Esophagus muscularis mucosa (tissue), 4 donors: ENCODE results near the gene EPHA2. TPM values are rescaled to one million over a fixed set of nuclear protein-coding genes. Genes with fewer than 3 reads are reported as not detected.

Experiments
- DNase-seq: peaks from one replicate; pipeline ENCODE4 v3.0.0-alpha.2; 2017; ENCODE audit errors: extremely low spot score
- H3K27ac ChIP-seq, 4 donors: fragments of 200-600 bp; sonication (generic); replicated peaks in 1 of 4; 1 replicate in 3 of 4; 2 replicates in 1 of 4; pipeline ENCODE4 v1.5.1; 2016 to 2019; ENCODE audit warnings: mild to moderate bottlenecking in 1 of 4
- H3K27me3 ChIP-seq, 4 donors: fragments of 200-600 bp; sonication (generic); one replicate each; pipeline versions ENCODE4 v1.5.1 to v1.6.0; 2016 to 2019
- H3K36me3 ChIP-seq, 4 donors: fragments of 200-600 bp; sonication (generic); one replicate each; pipeline ENCODE4 v1.5.1; 2016 to 2019
- H3K4me1 ChIP-seq, 4 donors: fragments of 200-600 bp; sonication (generic); one replicate each; pipeline ENCODE4 v1.5.1; 2016 to 2019
- H3K4me3 ChIP-seq, 4 donors: fragments of 200-600 bp; sonication (generic); 1 replicate in 2 of 4; 2 replicates in 2 of 4; pipeline ENCODE4 v1.5.1; 2016 to 2019; ENCODE audit warnings: mild to moderate bottlenecking in 4 of 4, moderate library complexity in 1 of 4
- H3K9me3 ChIP-seq, 4 donors: fragments of 200-600 bp; sonication (generic); 1 replicate in 3 of 4; 2 replicates in 1 of 4; pipeline ENCODE4 v1.5.1; 2016 to 2019
- CTCF ChIP-seq, 3 experiments: fragments of 200-600 bp in 2 of 3; fragments of 450-650 bp in 1 of 3; sonication (generic) in 2 of 3; IDR thresholded peaks; one replicate each; pipeline ENCODE4 v1.5.1; 2017 to 2019; ENCODE audit warnings: antibody characterized with exemption in 3 of 3, mild to moderate bottlenecking in 2 of 3, moderate library complexity in 1 of 3
- EP300 ChIP-seq: sonication (generic); formaldehyde crosslinking; IDR thresholded peaks from one replicate; pipeline ENCODE4 v1.6.1; 2017; ENCODE audit warnings: antibody characterized with exemption
- POLR2A ChIP-seq: fragments of 450-650 bp; IDR thresholded peaks from one replicate; pipeline ENCODE4 v1.6.1; 2017; ENCODE audit warnings: antibody characterized with exemption, moderate library complexity, mild to moderate bottlenecking, low read depth
- POLR2AphosphoS5 ChIP-seq, 2 donors: sonication (generic); formaldehyde crosslinking; IDR thresholded peaks; one replicate each; pipeline ENCODE4 v1.6.1; 2017; ENCODE audit warnings: antibody characterized with exemption in 2 of 2
- WGBS: methylation state at CpG from one replicate; pipeline ENCODE4 v1.1.5; 2018; 5-methylcytosine and 5-hydroxymethylcytosine counted together
- intact Hi-C: fragments of 100-400 bp; cut with DNase I; formaldehyde crosslinking; loops from one replicate; pipeline ENCODE4 v1.15.1; 2023
- total RNA-seq, 4 donors: library from RNA; depleted of rRNA; stranded (reverse); fragments of >200 nt; gene quantifications; one replicate each; pipeline versions ENCODE4 v1.1.0 to v1.2.1, GENCODE V29; 2016

Gene EPHA2
- total RNA-seq, 4 donors from 2014 or later = 5.8 to 15.7 (median 11.3) TPM

GRCh38 chr1:16135501-16135900 lies 20.4 kb downstream of the EPHA2 start:
- no peaks in the 10 kb centered on the region for H3K9me3 ChIP-seq
- DNase-seq = no peak
- no peaks in the 10 kb centered on the region for H3K27me3 ChIP-seq
- TF ChIP-seq EP300 (no peak), CTCF (IDR thresholded peaks at IDR 0.05) (no peak), POLR2A (no peak), POLR2AphosphoS5 (IDR thresholded peaks at IDR 0.05) (no peak)
- no peak overlapping the region for H3K27ac ChIP-seq
- WGBS = 100% methylated on average over 3 of the region's 12 CpGs
- peaks cover 21 to 92% (median 69%) of the 10 kb centered on the region in 4 donors for H3K36me3 ChIP-seq
- intact Hi-C loops = no loop called here
- H3K4me3 ChIP-seq = no peak overlapping the region
- H3K4me1 ChIP-seq = peaks cover 17 to 27% (median 20%) of the 10 kb centered on the region in 4 donors

- no peak for DNase-seq
- Histone ChIP-seq H3K4me1 (peaks cover 16 to 21% (median 17%) of the 10 kb centered on the region in 4 donors), H3K27me3 (no peaks in the 10 kb centered on the region), H3K9me3 (no peaks in the 10 kb centered on the region), H3K36me3 (peaks cover 24 to 92% (median 75%) of the 10 kb centered on the region in 4 donors), H3K4me3 (no peak overlapping the region), H3K27ac (no peak overlapping the region)
- TF ChIP-seq POLR2AphosphoS5 (IDR thresholded peaks at IDR 0.05) (no peak), POLR2A (no peak), CTCF (IDR thresholded peaks at IDR 0.05) (no peak), EP300 (no peak)
- intact Hi-C loops = no loop called here
- 94% methylated on average over 15 of the region's 16 CpGs for WGBS
These were observed 21.0 kb downstream of the EPHA2 start for GRCh38 chr1:16134906-16135305.

- TF ChIP-seq EP300 (no peak), CTCF (IDR thresholded peaks at IDR 0.05) (no peak)
- no peak overlapping the region for H3K27ac ChIP-seq
- intact Hi-C loops = no loop called here
- peaks cover 9 to 17% (median 11%) of the 10 kb centered on the region in 4 donors for H3K4me1 ChIP-seq
- DNase-seq = no peak
- no peaks in the 10 kb centered on the region for H3K27me3 ChIP-seq
- no peak overlapping the region for H3K4me3 ChIP-seq
- WGBS = 84% methylated on average over 30 of the region's 33 CpGs
- peaks cover 30 to 96% (median 82%) of the 10 kb centered on the region in 4 donors for H3K36me3 ChIP-seq
- no peaks in the 10 kb centered on the region for H3K9me3 ChIP-seq
These were observed 21.6 kb downstream of the EPHA2 start for GRCh38 chr1:16134066-16134801.

GRCh38 chr1:16133007-16133961 lies 22.6 kb downstream of the EPHA2 start:
- Histone ChIP-seq H3K36me3 (peaks cover 30 to 98% (median 89%) of the 10 kb centered on the region in 4 donors), H3K27ac (no peak overlapping the region), H3K9me3 (no peaks in the 10 kb centered on the region), H3K4me3 (no peak overlapping the region), H3K4me1 (peaks cover 0 to 11% (median 5%) of the 10 kb centered on the region in 4 donors), H3K27me3 (no peaks in the 10 kb centered on the region)
- DNase-seq = no peak
- intact Hi-C loops = no loop called here
- 80% methylated on average over 16 of the region's 28 CpGs for WGBS
- TF ChIP-seq POLR2AphosphoS5 (IDR thresholded peaks at IDR 0.05) (no peak), CTCF (IDR thresholded peaks at IDR 0.05) (no peak), POLR2A (no peak), EP300 (no peak)
